HG03097 (cell line): Measurements from ENCODE around the gene MAPT.

Experiments
- ATAC-seq: cut with Tn5 transposase; IDR thresholded peaks from one replicate; pipeline ENCODE4 v1.9.1; 2021; ENCODE audit not compliant: unreplicated experiment, low FRiP score

The MAPT gene

GRCh38 chr17:45894022-45894784, at the start of gene MAPT:
MAPT (plus strand) TSS chr17:45894554; CDS start chr17:45962338, 67,784 bp downstream.
- peak; percentile 79 for ATAC-seq

- ATAC-seq: no peak
These were observed 49.5 kb upstream of the MAPT start, which contains the start of gene SPPL2C for GRCh38 chr17:45844695-45845375. SPPL2C (plus strand) TSS chr17:45844881; CDS start chr17:45844907, 26 bp downstream.

GRCh38 chr17:45845376-45846185, 48.8 kb upstream of the MAPT start:
- no peak for ATAC-seq

GRCh38 chr17:45846223-45846622, 48.1 kb upstream of the MAPT start:
- ATAC-seq: no peak

GRCh38 chr17:45846646-45847045, 47.7 kb upstream of the MAPT start:
- ATAC-seq: no peak

GRCh38 chr17:45847101-45847500, 47.3 kb upstream of the MAPT start:
- ATAC-seq: no peak

- ATAC-seq: no peak
These were observed 46.6 kb upstream of the MAPT start for GRCh38 chr17:45847747-45848146.

- ATAC-seq: no peak
These were observed 45.9 kb upstream of the MAPT start for GRCh38 chr17:45848405-45848804.

- ATAC-seq: no peak
These were observed 45.4 kb upstream of the MAPT start for GRCh38 chr17:45848868-45849535.

GRCh38 chr17:45849536-45849990, 44.8 kb upstream of the MAPT start:
- ATAC-seq: no peak

GRCh38 chr17:45850011-45850410, 44.3 kb upstream of the MAPT start:
- no peak for ATAC-seq

GRCh38 chr17:45850468-45850867, 43.9 kb upstream of the MAPT start:
- no peak for ATAC-seq

- ATAC-seq: no peak
These were observed 43.3 kb upstream of the MAPT start for GRCh38 chr17:45851022-45851421.

GRCh38 chr17:45851464-45851863, 42.9 kb upstream of the MAPT start:
- no peak for ATAC-seq

- no peak for ATAC-seq
These were observed 42.5 kb upstream of the MAPT start for GRCh38 chr17:45851873-45852272.

GRCh38 chr17:45852535-45853297, 41.6 kb upstream of the MAPT start:
- no peak for ATAC-seq

GRCh38 chr17:45854209-45854608, 40.1 kb upstream of the MAPT start:
- no peak for ATAC-seq

GRCh38 chr17:45855691-45856336, 38.5 kb upstream of the MAPT start:
- ATAC-seq: no peak

- ATAC-seq: no peak
These were observed 36.2 kb upstream of the MAPT start for GRCh38 chr17:45857977-45858708.
